OCI-LY7 (cell line): Measurements from ENCODE around the gene DNAL1. TPM values are rescaled to one million over a fixed set of nuclear protein-coding genes. Genes with fewer than 3 reads are reported as not detected.

ENCODE experiments used
- BruUV-seq: library from RNA; stranded (reverse); fragments of 400-500 nt; replicated peaks from 2 replicates; lab custom pipeline; 2021; lab: Mats Ljungman, UMichigan
- CTCF ChIA-PET: fragments of 300-600 bp; sonication (Branson Sonifier 250); formaldehyde crosslinking; loops from one replicate; lab custom pipeline; 2022; ENCODE audit warnings: antibody characterized with exemption; ENCODE audit not compliant: unreplicated experiment; lab: Charles Lee
- POLR2A ChIA-PET: fragments of 300-600 bp; sonication (Branson Sonifier 250); formaldehyde crosslinking; loops from one replicate; lab custom pipeline; 2022; ENCODE audit warnings: antibody characterized with exemption; lab: Charles Lee
- DNase-seq: peaks from one replicate; pipeline ENCODE4 v3.0.0-alpha.2; 2015; ENCODE audit warnings: low spot score
- H2AFZ ChIP-seq: fragments of 200-600 bp; sonication (generic), shearing (Covaris generic); 2 replicates; pipeline ENCODE4 v1.6.1; 2014; ENCODE audit warnings: mild to moderate bottlenecking, antibody characterized with exemption, low read length, moderate library complexity
- H3K27ac ChIP-seq: fragments of 200-600 bp; sonication (generic); 2 replicates; pipeline ENCODE4 v1.5.1; 2014; ENCODE audit warnings: mixed run types, low read depth, mild to moderate bottlenecking, moderate library complexity, low read length, inconsistent platforms; ENCODE audit not compliant: poor library complexity, severe bottlenecking
- H3K36me3 ChIP-seq: fragments of 200-600 bp; sonication (generic); 2 replicates; pipeline ENCODE4 v1.6.1; 2014; ENCODE audit warnings: mild to moderate bottlenecking, antibody characterized with exemption, low read length, moderate library complexity, mixed read lengths; ENCODE audit not compliant: insufficient read depth
- H3K4me1 ChIP-seq: fragments of 200-600 bp; sonication (generic); 2 replicates; pipeline ENCODE4 v1.5.1; 2014; ENCODE audit warnings: mild to moderate bottlenecking, low read length; ENCODE audit not compliant: insufficient read depth, poor library complexity, severe bottlenecking
- H3K4me2 ChIP-seq: fragments of 200-600 bp; sonication (generic); 2 replicates; pipeline ENCODE4 v1.6.1; 2014; ENCODE audit warnings: mild to moderate bottlenecking, low read length
- H3K4me3 ChIP-seq: fragments of 200-600 bp; sonication (generic); 2 replicates; pipeline ENCODE4 v1.5.1; 2014; ENCODE audit warnings: mild to moderate bottlenecking, low read depth, low read length; ENCODE audit not compliant: poor library complexity, severe bottlenecking
- H3K79me2 ChIP-seq: fragments of 200-600 bp; sonication (generic); 2 replicates; pipeline ENCODE4 v1.6.1; 2016; ENCODE audit warnings: low read depth, mild to moderate bottlenecking, low read length, moderate library complexity, mixed read lengths; ENCODE audit not compliant: insufficient read depth
- H3K9me2 ChIP-seq: fragments of 200-600 bp; sonication (generic); 2 replicates; pipeline ENCODE4 v1.6.1; 2016; ENCODE audit warnings: mild to moderate bottlenecking, low read length, mixed read lengths; ENCODE audit not compliant: insufficient read depth
- H3K9me3 ChIP-seq: fragments of 200-600 bp; sonication (generic); 2 replicates; pipeline ENCODE4 v1.6.1; 2014; ENCODE audit warnings: mild to moderate bottlenecking, mixed run types, low read length, mixed read lengths
- H4K20me1 ChIP-seq: fragments of 200-600 bp; sonication (generic); 2 replicates; pipeline ENCODE4 v1.6.1; 2014; ENCODE audit warnings: mild to moderate bottlenecking, antibody characterized with exemption, low read length, moderate library complexity, mixed read lengths; ENCODE audit not compliant: insufficient read depth
- EZH2phosphoT487 ChIP-seq: fragments of 200-600 bp; sonication (generic); IDR thresholded peaks from 2 replicates; pipeline ENCODE4 v1.6.1; 2018; ENCODE audit warnings: low read depth, borderline replicate concordance, mild to moderate bottlenecking, mixed run types, antibody characterized with exemption, low read length, moderate library complexity, mixed read lengths
- intact Hi-C: fragments of 100-400 bp; cut with micrococcal nuclease; formaldehyde crosslinking; loops from one replicate; pipeline ENCODE4 v1.10.0; 2022; ENCODE audit not compliant: unreplicated experiment
- total RNA-seq, 2 experiments: library from RNA; depleted of rRNA in 1 of 2; stranded (reverse); fragments of >200 nt in 1 of 2; shearing (Covaris generic) in 1 of 2; gene quantifications; 2 replicates each; pipeline ENCODE4 v1.2.3, GENCODE V29; 2014 to 2022
- TF ChIP-seq, protein P1 (sequence below): fragments of 200-600 bp; sonication (generic); conservative IDR thresholded peaks from 2 replicates; pipeline ENCODE4 v1.5.1; 2014; ENCODE audit warnings: mild to moderate bottlenecking, antibody characterized with exemption, low read length, moderate library complexity, mixed read lengths

DNAL1 gene
- total RNA-seq, 2 experiments from 2014 or later = 5.6 to 7.5 TPM

DNA sequence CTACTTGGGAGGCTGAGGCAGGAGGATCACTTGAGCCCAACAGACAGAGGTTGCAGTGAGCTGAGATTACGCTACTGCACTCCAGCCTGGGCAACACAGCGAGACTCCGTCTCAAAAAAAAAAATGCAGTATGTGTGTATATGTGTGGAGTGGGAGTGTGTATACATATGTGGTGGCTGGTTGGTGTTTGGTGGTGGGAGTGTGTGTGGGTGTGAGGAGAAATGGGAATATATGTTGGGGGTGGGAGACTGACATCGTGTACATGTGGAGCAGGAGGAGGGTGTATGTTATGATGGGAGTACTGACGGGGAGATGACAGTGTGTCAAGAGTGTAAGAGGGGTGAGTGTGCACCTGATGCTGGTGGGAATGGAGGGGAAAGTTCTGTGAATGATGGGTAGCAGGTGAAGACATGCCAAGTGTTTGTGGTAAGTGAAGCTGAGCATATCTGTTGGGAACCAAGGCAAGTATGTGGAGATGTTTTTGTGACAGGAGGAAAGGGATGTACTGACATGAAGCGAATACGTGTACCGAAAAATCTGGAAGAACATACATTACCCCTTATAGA, 65.2 kb downstream of the DNAL1 start:
- intact Hi-C loops = loop anchor here (5.0 to 10.0 kb wide), 2 partner anchors 117 to 325 kb away; no protein-coding TSS in a partner anchor
- Histone ChIP-seq H2AFZ (no peak overlapping the region), H4K20me1 (no peaks in the 10 kb centered on the region), H3K4me2 (no peak overlapping the region), H3K9me2 (no peaks in the 10 kb centered on the region), H3K9me3 (no peaks in the 10 kb centered on the region), H3K27ac (no peak overlapping the region), H3K4me1 (peaks cover 27% of the 10 kb centered on the region), H3K36me3 (peaks cover 6% of the 10 kb centered on the region; the same call in 1 of the 2 replicates), H3K79me2 (peaks cover 18% of the 10 kb centered on the region; the same call in 1 of the 2 replicates), H3K4me3 (no peak overlapping the region)
- TF ChIP-seq, protein P1, sequence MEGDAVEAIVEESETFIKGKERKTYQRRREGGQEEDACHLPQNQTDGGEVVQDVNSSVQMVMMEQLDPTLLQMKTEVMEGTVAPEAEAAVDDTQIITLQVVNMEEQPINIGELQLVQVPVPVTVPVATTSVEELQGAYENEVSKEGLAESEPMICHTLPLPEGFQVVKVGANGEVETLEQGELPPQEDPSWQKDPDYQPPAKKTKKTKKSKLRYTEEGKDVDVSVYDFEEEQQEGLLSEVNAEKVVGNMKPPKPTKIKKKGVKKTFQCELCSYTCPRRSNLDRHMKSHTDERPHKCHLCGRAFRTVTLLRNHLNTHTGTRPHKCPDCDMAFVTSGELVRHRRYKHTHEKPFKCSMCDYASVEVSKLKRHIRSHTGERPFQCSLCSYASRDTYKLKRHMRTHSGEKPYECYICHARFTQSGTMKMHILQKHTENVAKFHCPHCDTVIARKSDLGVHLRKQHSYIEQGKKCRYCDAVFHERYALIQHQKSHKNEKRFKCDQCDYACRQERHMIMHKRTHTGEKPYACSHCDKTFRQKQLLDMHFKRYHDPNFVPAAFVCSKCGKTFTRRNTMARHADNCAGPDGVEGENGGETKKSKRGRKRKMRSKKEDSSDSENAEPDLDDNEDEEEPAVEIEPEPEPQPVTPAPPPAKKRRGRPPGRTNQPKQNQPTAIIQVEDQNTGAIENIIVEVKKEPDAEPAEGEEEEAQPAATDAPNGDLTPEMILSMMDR = no peak
- TF ChIP-seq EZH2phosphoT487 = no peak
- CTCF ChIA-PET = no interaction called here
- BruUV-seq = no TSS peak
- DNase-seq = no peak
- POLR2A ChIA-PET = interaction anchor here (0.6 kb wide), 1 partner anchor 36 kb away, joined by 3 read pairs; no protein-coding TSS in a partner anchor

- H3K9me3 ChIP-seq = no peaks in the 10 kb centered on the region
- intact Hi-C loops = loop anchor here (5.0 to 10.0 kb wide), 2 partner anchors 117 to 324 kb away; no protein-coding TSS in a partner anchor
- H3K4me3 ChIP-seq = no peak overlapping the region
- ChIA-PET POLR2A (interaction anchor here (0.6 to 1.0 kb wide), 4 partner anchors 30 to 64 kb away, joined by 3 to 6 read pairs (median 3); no protein-coding TSS in a partner anchor), CTCF (no interaction called here)
- no peak overlapping the region for H2AFZ ChIP-seq
- no TSS peak for BruUV-seq
- H3K36me3 ChIP-seq = peaks cover 9% of the 10 kb centered on the region
- peaks cover 27% of the 10 kb centered on the region for H3K4me1 ChIP-seq
- H4K20me1 ChIP-seq = no peaks in the 10 kb centered on the region
- peaks cover 18% of the 10 kb centered on the region; the same call in 1 of the 2 replicates for H3K79me2 ChIP-seq
- DNase-seq = no peak
- H3K9me2 ChIP-seq = no peaks in the 10 kb centered on the region
- H3K27ac ChIP-seq = no peak overlapping the region
- H3K4me2 ChIP-seq = no peak overlapping the region
- TF ChIP-seq, protein P1 = no peak
These were observed 66.0 kb downstream of the DNAL1 start for GRCh38 chr14:73710737-73711136.

- ChIA-PET POLR2A (interaction anchor here (0.6 to 1.9 kb wide), 5 partner anchors 9 to 553 kb away, joined by 3 to 4 read pairs (median 3); no protein-coding TSS in a partner anchor), CTCF (interaction anchor here (0.6 to 1.5 kb wide), 3 partner anchors 17 to 505 kb away, joined by 3 to 4 read pairs (median 3); no protein-coding TSS in a partner anchor)
- peak overlapping the region; percentile 58 for H3K27ac ChIP-seq
- peak overlapping the region; percentile 7; the same call in 1 of the 2 replicates for H2AFZ ChIP-seq
- no peaks in the 10 kb centered on the region for H3K9me3 ChIP-seq
- H3K36me3 ChIP-seq = peaks cover 20% of the 10 kb centered on the region
- no peaks in the 10 kb centered on the region for H3K9me2 ChIP-seq
- peaks cover 27% of the 10 kb centered on the region for H3K4me1 ChIP-seq
- intact Hi-C loops = loop anchor here (2.0 to 10.0 kb wide), 3 partner anchors 67 to 323 kb away; partner anchors contain the start of gene DNAL1
- H3K79me2 ChIP-seq = peaks cover 18% of the 10 kb centered on the region; the same call in 1 of the 2 replicates
- no peaks in the 10 kb centered on the region for H4K20me1 ChIP-seq
- peak overlapping the region; percentile 71 for H3K4me3 ChIP-seq
- BruUV-seq = no TSS peak
- DNase-seq = peak; percentile 11
- TF ChIP-seq, protein P1 = no peak
- TF ChIP-seq EZH2phosphoT487 = no peak
- peak overlapping the region; percentile 87 for H3K4me2 ChIP-seq
These were observed 67.3 kb downstream of the DNAL1 start for GRCh38 chr14:73712071-73712506.
